GM19238 (cell line): Measurements from ENCODE around the gene SLC8A1.

Experiments
- DNase-seq: peaks from one replicate; pipeline ENCODE4 v3.0.0; 2011; ENCODE audit warnings: low spot score; ENCODE audit not compliant: insufficient read length

The SLC8A1 gene

GRCh38 chr2:40279001-40279400 lies 172.9 kb downstream of the SLC8A1 start:
- DNase-seq, result no peak

GRCh38 chr2:40276076-40276475 lies 175.8 kb downstream of the SLC8A1 start:
- DNase-seq, result no peak

- no peak for DNase-seq
Observed at GRCh38 chr2:40274270-40274669, 177.6 kb downstream of the SLC8A1 start.

GRCh38 chr2:40273734-40274182 lies 178.1 kb downstream of the SLC8A1 start:
- DNase-seq, result no peak

- DNase-seq, result no peak
Observed at GRCh38 chr2:40271094-40271493, 180.8 kb downstream of the SLC8A1 start.

GRCh38 chr2:40270372-40270771 lies 181.5 kb downstream of the SLC8A1 start:
- no peak for DNase-seq

- DNase-seq, result no peak
Observed at GRCh38 chr2:40268566-40268965, 183.3 kb downstream of the SLC8A1 start.

- no peak for DNase-seq
Observed at GRCh38 chr2:40266201-40266600, 185.7 kb downstream of the SLC8A1 start.

- no peak for DNase-seq
Observed at GRCh38 chr2:40265602-40266001, 186.3 kb downstream of the SLC8A1 start.

- no peak for DNase-seq
Observed at GRCh38 chr2:40261042-40261441, 190.8 kb downstream of the SLC8A1 start.

- no peak for DNase-seq
Observed at GRCh38 chr2:40260437-40260836, 191.5 kb downstream of the SLC8A1 start.

- DNase-seq, result no peak
Observed at GRCh38 chr2:40259900-40260299, 192.0 kb downstream of the SLC8A1 start.

GRCh38 chr2:40258135-40258457 lies 193.8 kb downstream of the SLC8A1 start:
- DNase-seq, result no peak

GRCh38 chr2:40257340-40258134 lies 194.4 kb downstream of the SLC8A1 start:
- DNase-seq, result no peak

- no peak for DNase-seq
Observed at GRCh38 chr2:40256649-40257048, 195.2 kb downstream of the SLC8A1 start.

- no peak for DNase-seq
Observed at GRCh38 chr2:40256008-40256407, 195.9 kb downstream of the SLC8A1 start.

- no peak for DNase-seq
Observed at GRCh38 chr2:40255103-40255502, 196.8 kb downstream of the SLC8A1 start.

GRCh38 chr2:40254611-40255010 lies 197.3 kb downstream of the SLC8A1 start:
- DNase-seq, result no peak

- DNase-seq, result no peak
Observed at GRCh38 chr2:40251137-40251536, 200.8 kb downstream of the SLC8A1 start.

GRCh38 chr2:40249577-40249976 lies 202.3 kb downstream of the SLC8A1 start:
- no peak for DNase-seq

- DNase-seq, result no peak
Observed at GRCh38 chr2:40248294-40248693, 203.6 kb downstream of the SLC8A1 start.

- DNase-seq, result peak; percentile 10
Observed at GRCh38 chr2:40244675-40245074, 207.2 kb downstream of the SLC8A1 start.

- DNase-seq, result no peak
Observed at GRCh38 chr2:40244251-40244650, 207.6 kb downstream of the SLC8A1 start.
